CD14-positive monocyte (primary cell): ENCODE results near the gene PCDHA8. TPM values are rescaled to one million over a fixed set of nuclear protein-coding genes. Genes with fewer than 3 reads are reported as not detected.
"Not testable (repeated sequence)": the region's sequence is repeated elsewhere in the genome, so short reads cannot be mapped to it uniquely, and the experiment has no call there.

Experiments used
- DNase-seq, 3 donors: peaks; one replicate each; pipeline ENCODE4 v3.0.0-alpha.2; 2011 to 2022
- H2AFZ ChIP-seq: 2 replicates; pipeline ENCODE4 v1.6.0; 2012; ENCODE audit warnings: mild to moderate bottlenecking, low read depth, low read length, inconsistent platforms; ENCODE audit not compliant: insufficient read depth, poor library complexity, severe bottlenecking
- H3K27ac ChIP-seq, 2 donors: 1 replicate in 1 of 2; 2 replicates in 1 of 2; pipeline ENCODE4 v1.5.1; 2012 to 2013; ENCODE audit warnings: low read length in 2 of 2, control low read depth in 1 of 2, inconsistent platforms in 1 of 2, low read depth in 1 of 2, mild to moderate bottlenecking in 1 of 2
- H3K27me3 ChIP-seq, 2 donors: one replicate each; pipeline versions ENCODE4 v1.6.0 to v1.6.1; 2011 to 2013; ENCODE audit warnings: low read length in 2 of 2; ENCODE audit not compliant: control insufficient read depth in 2 of 2, insufficient read depth in 2 of 2
- H3K36me3 ChIP-seq, 2 donors: replicated peaks in 1 of 2; 1 replicate in 1 of 2; 2 replicates in 1 of 2; pipeline versions ENCODE4 v1.5.1 to v1.6.1; 2012 to 2013; ENCODE audit warnings: low read length in 2 of 2, control low read depth in 1 of 2, inconsistent platforms in 1 of 2, mild to moderate bottlenecking in 1 of 2; ENCODE audit not compliant: insufficient read depth in 2 of 2, control insufficient read depth in 1 of 2
- H3K4me1 ChIP-seq, 2 donors: 1 replicate in 1 of 2; 2 replicates in 1 of 2; pipeline versions ENCODE4 v1.5.1 to v1.6.1; 2012 to 2013; ENCODE audit warnings: low read length in 2 of 2, control low read depth in 1 of 2, inconsistent platforms in 1 of 2, mild to moderate bottlenecking in 1 of 2, moderate library complexity in 1 of 2; ENCODE audit not compliant: insufficient read depth in 2 of 2, control insufficient read depth in 1 of 2
- H3K4me2 ChIP-seq: replicated peaks from 2 replicates; pipeline ENCODE3; 2012; ENCODE audit warnings: low read length, moderate library complexity, mild to moderate bottlenecking; ENCODE audit not compliant: poor library complexity, severe bottlenecking; ENCODE audit errors: extremely low read depth
- H3K4me3 ChIP-seq, 3 experiments: fragments of 200-600 bp in 1 of 3; sonication (generic) in 1 of 3; replicated peaks in 1 of 3; 1 replicate in 2 of 3; 2 replicates in 1 of 3; pipeline ENCODE4 v1.5.1; 2011 to 2013; ENCODE audit warnings: low read length in 3 of 3, mild to moderate bottlenecking in 3 of 3, control low read depth in 2 of 3, low read depth in 2 of 3, inconsistent platforms in 1 of 3, moderate library complexity in 1 of 3
- H3K79me2 ChIP-seq: 2 replicates; pipeline ENCODE4 v1.6.0; 2012; ENCODE audit warnings: mild to moderate bottlenecking, control low read depth, inconsistent platforms, low read length, moderate library complexity; ENCODE audit not compliant: insufficient read depth
- H3K9ac ChIP-seq: 2 replicates; pipeline ENCODE4 v1.6.0; 2017; ENCODE audit warnings: low read length, mild to moderate bottlenecking; ENCODE audit not compliant: insufficient read depth, poor library complexity, severe bottlenecking
- H3K9me3 ChIP-seq, 2 donors: replicated peaks in 1 of 2; 1 replicate in 1 of 2; 2 replicates in 1 of 2; pipeline versions ENCODE4 v1.5.1 to v1.6.1; 2012 to 2013; ENCODE audit warnings: low read length in 2 of 2, control low read depth in 1 of 2; ENCODE audit not compliant: control insufficient read depth in 1 of 2, insufficient read depth in 1 of 2
- H4K20me1 ChIP-seq: 2 replicates; pipeline ENCODE4 v1.6.0; 2012; ENCODE audit warnings: mild to moderate bottlenecking, low read length, control low read depth, moderate library complexity; ENCODE audit not compliant: insufficient read depth
- H3K27ac Mint-ChIP-seq, 7 donors: one replicate each; pipeline ENCODE4 v1.8.0; 2020; ENCODE audit warnings: mild to moderate bottlenecking in 7 of 7, mixed read lengths in 7 of 7, moderate library complexity in 6 of 7, inconsistent platforms in 2 of 7
- H3K27me3 Mint-ChIP-seq, 3 donors: one replicate each; pipeline ENCODE4 v1.8.0; 2021 to 2022; ENCODE audit warnings: low read depth in 3 of 3, mild to moderate bottlenecking in 3 of 3, mixed read lengths in 3 of 3, moderate library complexity in 3 of 3, inconsistent platforms in 1 of 3
- H3K36me3 Mint-ChIP-seq, 2 donors: one replicate each; pipeline ENCODE4 v1.8.0; 2020; ENCODE audit warnings: mixed read lengths in 2 of 2, inconsistent platforms in 1 of 2, mild to moderate bottlenecking in 1 of 2
- H3K4me1 Mint-ChIP-seq: one replicate; pipeline ENCODE4 v1.8.0; 2020; ENCODE audit warnings: mild to moderate bottlenecking, mixed read lengths
- H3K4me3 Mint-ChIP-seq, 2 donors: one replicate each; pipeline ENCODE4 v1.8.0; 2020; ENCODE audit warnings: mild to moderate bottlenecking in 2 of 2, mixed read lengths in 2 of 2, moderate library complexity in 1 of 2
- H3K9me3 Mint-ChIP-seq, 7 donors: one replicate each; pipeline ENCODE4 v1.8.0; 2020 to 2022; ENCODE audit warnings: mixed read lengths in 7 of 7, mild to moderate bottlenecking in 6 of 7, moderate library complexity in 6 of 7, inconsistent platforms in 2 of 7
- WGBS: methylation state at CpG from one replicate; pipeline ENCODE4 v1.1.5; 2013; ENCODE audit warnings: missing lambda C conversion rate; ENCODE audit not compliant: insufficient coverage; 5-methylcytosine and 5-hydroxymethylcytosine counted together
- intact Hi-C, 2 donors: fragments of 100-400 bp; cut with micrococcal nuclease; formaldehyde crosslinking; loops; one replicate each; pipeline versions ENCODE4 v1.15.0 to v1.15.1; 2023
- polyA plus RNA-seq, 3 donors: library from polyadenylated mRNA; depleted of rRNA in 1 of 3; unstranded in 2 of 3; stranded (reverse) in 1 of 3; fragments of 300-500 nt in 2 of 3; fragments of >200 nt in 1 of 3; fragmentation: Illumina TruSeq in 2 of 3; gene quantifications; 1 replicate in 2 of 3; 2 replicates in 1 of 3; pipeline ENCODE4 v1.2.3, GENCODE V29; 2012 to 2021

PCDHA8 gene
- polyA plus RNA-seq, 3 donors, result not detected

DNA sequence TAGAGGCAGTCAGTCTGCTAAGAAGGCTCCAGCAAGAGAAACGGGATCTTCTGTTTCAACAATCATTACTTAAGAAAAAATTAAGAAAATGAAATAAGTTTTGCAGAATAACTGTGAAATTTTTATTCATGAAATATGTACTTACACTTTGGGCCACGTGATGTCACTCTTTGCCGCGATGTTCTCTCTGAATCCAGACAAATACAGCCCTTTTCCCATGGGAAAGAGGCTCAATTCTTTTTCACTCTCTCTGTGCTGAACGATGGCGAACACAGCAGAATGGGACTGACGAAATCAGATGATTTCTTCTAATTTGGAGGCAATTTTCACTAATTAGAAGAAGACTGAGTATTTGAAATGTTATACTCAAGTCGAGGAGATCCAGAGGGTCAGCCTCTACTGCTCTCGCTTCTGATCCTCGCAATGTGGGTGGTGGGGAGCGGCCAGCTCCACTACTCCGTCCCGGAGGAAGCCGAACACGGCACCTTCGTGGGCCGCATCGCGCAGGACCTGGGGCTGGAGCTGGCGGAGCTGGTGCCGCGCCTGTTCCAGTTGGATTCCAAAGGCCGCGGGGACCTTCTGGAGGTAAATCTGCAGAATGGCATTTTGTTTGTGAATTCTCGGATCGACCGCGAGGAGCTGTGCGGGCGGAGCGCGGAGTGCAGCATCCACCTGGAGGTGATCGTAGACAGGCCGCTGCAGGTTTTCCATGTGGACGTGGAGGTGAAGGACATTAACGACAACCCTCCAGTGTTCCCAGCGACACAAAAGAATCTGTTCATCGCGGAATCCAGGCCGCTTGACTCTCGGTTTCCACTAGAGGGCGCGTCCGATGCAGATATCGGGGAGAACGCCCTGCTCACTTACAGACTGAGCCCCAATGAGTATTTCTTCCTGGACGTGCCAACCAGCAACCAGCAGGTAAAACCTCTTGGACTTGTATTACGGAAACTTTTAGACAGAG is 7.4 kb downstream of the PCDHA8 start, which contains the start of gene PCDHA9:
PCDHA9 (plus strand) TSS at position 244 of the 964 bp plus-strand sequence; CDS start at position 358, 114 bp downstream.
- H3K4me2 ChIP-seq, intact Hi-C loops, DNase-seq, H3K4me1 ChIP-seq, H3K4me3 ChIP-seq, H3K36me3 Mint-ChIP-seq, H3K79me2 ChIP-seq, H3K27ac ChIP-seq, H3K36me3 ChIP-seq, H3K27me3 ChIP-seq, H3K4me1 Mint-ChIP-seq, H3K9ac ChIP-seq, H2AFZ ChIP-seq, H4K20me1 ChIP-seq, H3K27me3 Mint-ChIP-seq: not testable (repeated sequence)
- H3K4me3 Mint-ChIP-seq, result peak within 1 kb of the TSS in 1 of 2 donors; percentile 3
- 26% methylated on average over 22 of the region's 48 CpGs for WGBS
- peaks cover 19 to 48% (median 24%) of the 10 kb centered on the region in 7 donors for H3K9me3 Mint-ChIP-seq
- peaks cover 32 to 43% of the 10 kb centered on the region in 2 donors for H3K9me3 ChIP-seq
- peak within 1 kb of the TSS in 1 of 7 donors; percentile 41 for H3K27ac Mint-ChIP-seq

DNA sequence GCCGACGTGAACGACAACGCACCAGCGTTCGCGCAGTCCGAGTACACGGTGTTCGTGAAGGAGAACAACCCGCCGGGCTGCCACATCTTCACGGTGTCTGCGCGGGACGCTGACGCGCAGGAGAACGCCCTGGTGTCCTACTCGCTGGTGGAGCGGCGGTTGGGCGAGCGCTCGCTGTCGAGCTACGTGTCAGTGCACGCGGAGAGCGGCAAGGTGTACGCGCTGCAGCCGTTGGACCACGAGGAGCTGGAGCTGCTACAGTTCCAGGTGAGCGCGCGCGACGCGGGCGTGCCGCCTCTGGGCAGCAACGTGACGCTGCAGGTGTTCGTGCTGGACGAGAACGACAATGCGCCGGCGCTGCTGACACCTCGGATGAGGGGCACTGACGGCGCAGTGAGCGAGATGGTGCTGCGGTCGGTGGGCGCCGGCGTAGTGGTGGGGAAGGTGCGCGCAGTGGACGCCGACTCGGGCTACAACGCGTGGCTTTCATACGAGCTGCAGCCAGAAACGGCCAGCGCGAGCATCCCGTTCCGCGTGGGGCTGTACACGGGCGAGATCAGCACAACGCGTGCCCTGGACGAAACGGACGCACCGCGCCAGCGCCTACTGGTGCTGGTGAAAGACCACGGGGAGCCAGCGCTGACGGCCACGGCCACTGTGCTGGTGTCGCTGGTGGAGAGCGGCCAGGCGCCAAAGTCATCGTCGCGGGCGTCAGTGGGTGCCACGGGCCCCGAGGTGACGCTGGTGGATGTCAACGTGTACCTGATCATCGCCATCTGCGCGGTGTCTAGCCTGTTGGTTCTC is 9.0 kb downstream of the PCDHA8 start:
- H3K4me3 Mint-ChIP-seq, H3K27ac ChIP-seq, H3K4me3 ChIP-seq, H4K20me1 ChIP-seq, H3K27ac Mint-ChIP-seq, H3K4me1 ChIP-seq, H2AFZ ChIP-seq, H3K79me2 ChIP-seq, intact Hi-C loops, H3K4me1 Mint-ChIP-seq, H3K27me3 Mint-ChIP-seq, H3K9ac ChIP-seq, H3K4me2 ChIP-seq, H3K36me3 ChIP-seq, DNase-seq, H3K27me3 ChIP-seq, H3K36me3 Mint-ChIP-seq: not testable (repeated sequence)
- WGBS, result 46% methylated on average over 101 of the region's 101 CpGs
- peaks cover 31 to 45% of the 10 kb centered on the region in 2 donors for H3K9me3 ChIP-seq
- peaks cover 19 to 51% (median 24%) of the 10 kb centered on the region in 7 donors for H3K9me3 Mint-ChIP-seq
